Skeletal muscle tissue (tissue), 5 donors: Measurements from ENCODE around the gene HLA-B. TPM values are rescaled to one million over a fixed set of nuclear protein-coding genes. Genes with fewer than 3 reads are reported as not detected.

Experiments
- H3K27ac ChIP-seq: one replicate; pipeline ENCODE4 v1.7.0; 2013; ENCODE audit warnings: mild to moderate bottlenecking, low read depth, low read length, inconsistent platforms
- H3K27me3 ChIP-seq, 3 donors: one replicate each; pipeline ENCODE4 v1.7.0; 2013; ENCODE audit warnings: low read length in 3 of 3; ENCODE audit not compliant: control insufficient read depth in 3 of 3, insufficient read depth in 3 of 3
- H3K36me3 ChIP-seq, 3 donors: one replicate each; pipeline ENCODE4 v1.7.0; 2013; ENCODE audit warnings: low read length in 3 of 3; ENCODE audit not compliant: control insufficient read depth in 3 of 3, insufficient read depth in 3 of 3
- H3K4me1 ChIP-seq, 3 donors: one replicate each; pipeline ENCODE4 v1.7.0; 2013; ENCODE audit warnings: low read length in 3 of 3, mild to moderate bottlenecking in 3 of 3; ENCODE audit not compliant: control insufficient read depth in 3 of 3, insufficient read depth in 3 of 3
- H3K4me3 ChIP-seq, 3 donors: one replicate each; pipeline ENCODE4 v1.7.0; 2013; ENCODE audit warnings: low read length in 3 of 3
- H3K9ac ChIP-seq, 3 donors: one replicate each; pipeline ENCODE4 v1.7.0; 2013; ENCODE audit warnings: low read length in 3 of 3, mild to moderate bottlenecking in 3 of 3, moderate library complexity in 2 of 3, low read depth in 1 of 3
- H3K9me3 ChIP-seq, 3 donors: one replicate each; pipeline ENCODE4 v1.7.0; 2013; ENCODE audit warnings: low read length in 3 of 3; ENCODE audit not compliant: control insufficient read depth in 3 of 3
- small RNA-seq: library from RNA; depleted of rRNA; stranded (forward); fragments of <200 nt; gene quantifications from one replicate; pipeline ENCODE3, GENCODE V24; 2014
- total RNA-seq: library from RNA; depleted of rRNA; stranded (reverse); fragments of >200 nt; gene quantifications from one replicate; pipeline ENCODE4 v1.2.3, GENCODE V29; 2014
- donor health status: Osteomylitis.

Gene HLA-B
- total RNA-seq, 1 donor from 2014 or later = 92.9 TPM

- H3K27me3 ChIP-seq = peaks cover 2 to 3% (median 3%) of the 10 kb centered on the region in 3 donors
Measured at GRCh38 chr6:31317036-31317435, 39.9 kb downstream of the HLA-B start.

DNA sequence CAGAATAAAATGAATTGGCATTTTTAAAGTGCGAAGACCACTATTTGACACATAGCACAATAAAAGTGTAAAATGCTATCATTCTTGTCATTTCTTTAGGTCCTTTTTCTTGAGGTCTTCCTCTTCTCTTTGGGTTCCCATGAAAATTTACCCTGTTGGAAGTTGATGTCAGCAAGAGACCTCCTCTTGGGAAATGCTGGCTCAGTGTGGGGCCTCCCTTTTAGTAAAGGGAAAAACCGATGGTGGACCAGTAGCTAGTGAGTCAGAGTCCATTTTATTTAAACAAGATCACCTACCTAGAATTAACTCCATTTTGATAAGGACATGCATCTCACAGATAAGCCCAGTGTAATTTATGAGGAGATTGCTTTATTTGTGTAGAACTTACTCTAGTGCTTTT lies 47.3 kb downstream of the HLA-B start:
- Histone ChIP-seq H3K9ac (no peak overlapping the region), H3K4me1 (peaks cover 0 to 7% (median 3%) of the 10 kb centered on the region in 3 donors), H3K27ac (no peak overlapping the region), H3K27me3 (peaks cover 22 to 35% (median 32%) of the 10 kb centered on the region in 3 donors), H3K4me3 (no peak overlapping the region), H3K36me3 (no peaks in the 10 kb centered on the region), H3K9me3 (no peaks in the 10 kb centered on the region)

More at GRCh38 chr6:31317036-31317435, 39.9 kb downstream of the HLA-B start:
- Histone ChIP-seq H3K36me3 (no peaks in the 10 kb centered on the region), H3K4me3 (no peak overlapping the region), H3K9ac (no peak overlapping the region), H3K9me3 (no peaks in the 10 kb centered on the region), H3K4me1 (no peaks in the 10 kb centered on the region), H3K27ac (no peak overlapping the region)

GRCh38 chr6:31308845-31309175 lies 48.2 kb downstream of the HLA-B start:
- H3K4me3 ChIP-seq = peak overlapping the region in 1 of 3 donors; percentile 35

GRCh38 chr6:31308050-31308844 lies 48.7 kb downstream of the HLA-B start:
- Histone ChIP-seq H3K27me3 (peaks cover 22 to 35% (median 32%) of the 10 kb centered on the region in 3 donors), H3K4me1 (peaks cover 0 to 7% (median 3%) of the 10 kb centered on the region in 3 donors), H3K4me3 (peak overlapping the region in 2 of 3 donors; percentile 13 to 35), H3K9me3 (no peaks in the 10 kb centered on the region), H3K36me3 (no peaks in the 10 kb centered on the region), H3K27ac (no peak overlapping the region), H3K9ac (no peak overlapping the region)

More at GRCh38 chr6:31308845-31309175, 48.2 kb downstream of the HLA-B start:
- peaks cover 22 to 35% (median 32%) of the 10 kb centered on the region in 3 donors for H3K27me3 ChIP-seq
- no peak overlapping the region for H3K27ac ChIP-seq
- H3K9me3 ChIP-seq = no peaks in the 10 kb centered on the region
- no peak overlapping the region for H3K9ac ChIP-seq
- H3K4me1 ChIP-seq = peaks cover 0 to 7% (median 3%) of the 10 kb centered on the region in 3 donors
- no peaks in the 10 kb centered on the region for H3K36me3 ChIP-seq

DNA sequence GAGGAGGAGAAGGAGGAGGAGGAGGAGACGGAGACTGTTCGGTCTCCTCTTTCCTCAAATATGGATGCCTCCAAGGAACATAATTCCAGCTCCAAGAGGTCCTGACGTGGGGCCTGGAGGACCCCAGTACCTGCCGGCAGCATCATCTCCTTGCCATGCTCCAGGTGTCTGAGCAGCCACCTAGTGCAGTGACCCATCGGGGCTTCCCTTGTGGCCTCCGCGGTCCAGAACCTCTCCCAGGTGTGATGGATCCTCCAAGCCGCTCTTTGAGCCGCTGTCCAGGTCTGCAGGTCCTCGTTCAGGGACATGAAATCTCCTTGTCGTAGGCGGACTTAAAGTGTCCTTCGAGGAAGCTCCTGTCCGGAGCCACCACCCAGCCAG lies 49.3 kb downstream of the HLA-B start:
- no peaks in the 10 kb centered on the region for H3K36me3 ChIP-seq
- peaks cover 0 to 7% (median 3%) of the 10 kb centered on the region in 3 donors for H3K4me1 ChIP-seq
- H3K27me3 ChIP-seq = peaks cover 22 to 35% (median 29%) of the 10 kb centered on the region in 3 donors
- no peak overlapping the region for H3K4me3 ChIP-seq
- H3K27ac ChIP-seq = no peak overlapping the region
- no peaks in the 10 kb centered on the region for H3K9me3 ChIP-seq
- H3K9ac ChIP-seq = no peak overlapping the region

DNA sequence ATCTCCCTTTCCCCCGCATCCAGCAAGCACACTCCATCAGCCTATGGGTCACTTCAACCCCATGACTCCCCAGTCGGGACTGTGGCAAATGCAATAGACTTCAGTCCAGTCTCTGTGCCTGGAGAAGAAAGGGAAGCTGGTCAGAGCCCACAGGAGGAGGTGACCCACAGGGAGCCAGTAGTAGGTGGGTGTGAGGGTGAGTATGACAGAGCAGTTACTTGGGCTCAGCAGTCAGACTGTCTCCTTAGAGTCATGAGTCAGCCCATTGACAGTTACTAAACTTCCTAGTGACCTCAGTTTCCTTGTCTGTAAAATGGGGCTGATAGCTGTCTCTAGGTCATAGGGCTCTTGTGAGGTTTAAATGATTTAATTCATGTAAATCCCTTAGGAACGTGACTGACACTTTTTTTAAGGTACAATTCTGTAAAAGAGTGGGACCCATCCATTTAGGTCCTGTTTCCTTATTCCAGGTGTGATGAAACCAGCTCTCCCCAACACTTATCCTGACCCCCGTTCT lies 51.2 kb downstream of the HLA-B start:
- H3K9ac ChIP-seq = no peak overlapping the region
- no peaks in the 10 kb centered on the region for H3K9me3 ChIP-seq
- no peak overlapping the region for H3K4me3 ChIP-seq
- H3K27me3 ChIP-seq = peaks cover 22 to 33% (median 29%) of the 10 kb centered on the region in 3 donors
- no peaks in the 10 kb centered on the region for H3K36me3 ChIP-seq
- no peak overlapping the region for H3K27ac ChIP-seq
- peaks cover 0 to 7% (median 3%) of the 10 kb centered on the region in 3 donors for H3K4me1 ChIP-seq

- H3K4me3 ChIP-seq = no peak overlapping the region
- no peak overlapping the region for H3K27ac ChIP-seq
- H3K4me1 ChIP-seq = peaks cover 0 to 7% (median 3%) of the 10 kb centered on the region in 3 donors
- peaks cover 21 to 31% (median 27%) of the 10 kb centered on the region in 3 donors for H3K27me3 ChIP-seq
- H3K9ac ChIP-seq = no peak overlapping the region
- H3K36me3 ChIP-seq = no peaks in the 10 kb centered on the region
- no peaks in the 10 kb centered on the region for H3K9me3 ChIP-seq
Measured at GRCh38 chr6:31304683-31305082, 52.3 kb downstream of the HLA-B start.

Small RNA genes within 50 kb of the gene (small RNA-seq; reads per million reads assigned to genes)
- gene HLA-S (not detected), gene MIR6891 (not detected), gene RF00019 (not detected), gene RNU6-283P (not detected)

Other genes with a start within 250 kb of the HLA-B start
- not detected for gene C6orf15, start 244.6 kb downstream of the HLA-B start, total RNA-seq
- under 0.01 TPM for gene PSORS1C1, start 242.4 kb downstream of the HLA-B start, total RNA-seq
- gene CDSN, start 236.7 kb downstream of the HLA-B start, total RNA-seq = not detected
- gene PSORS1C2, start 218.1 kb downstream of the HLA-B start, total RNA-seq = not detected
- 9.9 TPM for gene CCHCR1, start 199.4 kb downstream of the HLA-B start, total RNA-seq
- 8.4 TPM for gene TCF19, start 198.6 kb downstream of the HLA-B start, total RNA-seq
- not detected for gene POU5F1, start 186.5 kb downstream of the HLA-B start, total RNA-seq
- 56.9 TPM for gene HLA-C, start 85.1 kb downstream of the HLA-B start, total RNA-seq
- 5.2 TPM for gene MICA, start 46.4 kb upstream of the HLA-B start, total RNA-seq
- 0.52 TPM for gene MICB, start 141.0 kb upstream of the HLA-B start, total RNA-seq
- not detected for gene MCCD1, start 171.8 kb upstream of the HLA-B start, total RNA-seq
- gene DDX39B, start 184.8 kb upstream of the HLA-B start, total RNA-seq = 436 TPM
- 1.0 TPM for gene ATP6V1G2, start 189.4 kb upstream of the HLA-B start, total RNA-seq
- 20.4 TPM for gene NFKBIL1, start 190.4 kb upstream of the HLA-B start, total RNA-seq
- gene LTA, start 215.1 kb upstream of the HLA-B start, total RNA-seq = not detected
- gene TNF, start 218.4 kb upstream of the HLA-B start, total RNA-seq = not detected
- gene LTB, start 225.2 kb upstream of the HLA-B start, total RNA-seq = 2.1 TPM
- gene LST1, start 229.1 kb upstream of the HLA-B start, total RNA-seq = 3.7 TPM
- not detected for gene NCR3, start 235.8 kb upstream of the HLA-B start, total RNA-seq